OCI-LY1 (cell line): ENCODE measurements around the gene IL31.

Experiments used
- H2AFZ ChIP-seq: fragments of 200-600 bp; sonication (generic), shearing (Covaris generic); 2 replicates; pipeline ENCODE4 v1.6.0; 2014; ENCODE audit warnings: antibody characterized with exemption, mild to moderate bottlenecking, low read length
- H3F3A ChIP-seq: fragments of 200-600 bp; sonication (generic), shearing (Covaris generic); 2 replicates; pipeline ENCODE4 v1.6.0; 2014; ENCODE audit warnings: mild to moderate bottlenecking, antibody characterized with exemption, low read length, moderate library complexity; ENCODE audit not compliant: insufficient read depth
- H3K27ac ChIP-seq: fragments of 200-600 bp; sonication (generic); 2 replicates; pipeline ENCODE4 v1.5.1; 2014; ENCODE audit warnings: low read length, mixed run types, mild to moderate bottlenecking, low read depth; ENCODE audit not compliant: poor library complexity, severe bottlenecking
- H3K27me3 ChIP-seq: fragments of 200-600 bp; sonication (generic); 2 replicates; pipeline ENCODE4 v1.6.0; 2014; ENCODE audit warnings: antibody characterized with exemption, mild to moderate bottlenecking, low read length, moderate library complexity; ENCODE audit not compliant: insufficient read depth
- H3K36me3 ChIP-seq: fragments of 200-600 bp; sonication (generic); 2 replicates; pipeline ENCODE4 v1.6.1; 2014; ENCODE audit warnings: mild to moderate bottlenecking, antibody characterized with exemption, low read length, moderate library complexity, mixed read lengths; ENCODE audit not compliant: insufficient read depth
- H3K4me1 ChIP-seq: fragments of 200-600 bp; sonication (generic); 2 replicates; pipeline ENCODE4 v1.5.1; 2014; ENCODE audit warnings: mild to moderate bottlenecking, low read length, moderate library complexity; ENCODE audit not compliant: insufficient read depth, severe bottlenecking
- H3K4me2 ChIP-seq: fragments of 200-600 bp; sonication (generic), shearing (Covaris generic); 2 replicates; pipeline ENCODE4 v1.6.1; 2014; ENCODE audit warnings: low read length
- H3K4me3 ChIP-seq: fragments of 200-600 bp; sonication (generic); 2 replicates; pipeline ENCODE4 v1.5.1; 2014; ENCODE audit warnings: low read length, low read depth, mild to moderate bottlenecking, mixed read lengths; ENCODE audit not compliant: poor library complexity, severe bottlenecking
- H3K79me2 ChIP-seq: fragments of 200-600 bp; shearing (Covaris generic); 2 replicates; pipeline ENCODE4 v1.6.1; 2016; ENCODE audit warnings: mixed run types, low read length, mixed read lengths; ENCODE audit not compliant: insufficient read depth
- H3K9ac ChIP-seq: fragments of 200-600 bp; sonication (generic), shearing (Covaris generic); 2 replicates; pipeline ENCODE4 v1.6.1; 2014; ENCODE audit warnings: mild to moderate bottlenecking, low read length, mixed read lengths
- H3K9me2 ChIP-seq: fragments of 200-600 bp; sonication (generic), shearing (Covaris generic); 2 replicates; pipeline ENCODE4 v1.6.1; 2014; ENCODE audit warnings: low read depth, mild to moderate bottlenecking, low read length, mixed read lengths
- H3K9me3 ChIP-seq: fragments of 200-600 bp; shearing (Covaris generic); 2 replicates; pipeline ENCODE4 v1.6.1; 2014; ENCODE audit warnings: low read length, mixed read lengths
- H4K20me1 ChIP-seq: fragments of 200-600 bp; sonication (generic), shearing (Covaris generic); 2 replicates; pipeline ENCODE4 v1.6.0; 2016; ENCODE audit warnings: mild to moderate bottlenecking, low read length; ENCODE audit not compliant: insufficient read depth
- CTCF ChIP-seq: fragments of 200-600 bp; sonication (generic), shearing (Covaris generic); IDR thresholded peaks from 2 replicates; pipeline ENCODE4 v1.5.1; 2017; ENCODE audit warnings: mild to moderate bottlenecking, antibody characterized with exemption, low read length, moderate library complexity, mixed read lengths
- EZH2 ChIP-seq: fragments of 200-600 bp; sonication (generic), shearing (Covaris generic); IDR thresholded peaks from 2 replicates; pipeline ENCODE4 v1.8.0; 2017; ENCODE audit warnings: borderline replicate concordance, mixed run types, mild to moderate bottlenecking, antibody characterized with exemption, low read length, moderate library complexity, mixed read lengths

IL31 gene

GRCh38 chr12:122128481-122128880, 45.5 kb downstream of the IL31 start:
- H3K36me3 ChIP-seq, result peaks cover 20% of the 10 kb centered on the region; the same call in 1 of the 2 replicates
- TF ChIP-seq CTCF (no peak), EZH2 (no peak)
- no peak overlapping the region for H3K9ac ChIP-seq
- H3K4me1 ChIP-seq, result peaks cover 20% of the 10 kb centered on the region
- no peaks in the 10 kb centered on the region for H4K20me1 ChIP-seq
- H3K4me2 ChIP-seq, result no peak overlapping the region
- no peaks in the 10 kb centered on the region for H3K9me2 ChIP-seq
- H3F3A ChIP-seq, result no peaks in the 10 kb centered on the region
- H3K9me3 ChIP-seq, result no peaks in the 10 kb centered on the region
- no peak overlapping the region for H3K27ac ChIP-seq
- H3K27me3 ChIP-seq, result no peaks in the 10 kb centered on the region
- no peak overlapping the region for H2AFZ ChIP-seq
- no peaks in the 10 kb centered on the region for H3K79me2 ChIP-seq
- no peak overlapping the region for H3K4me3 ChIP-seq

DNA sequence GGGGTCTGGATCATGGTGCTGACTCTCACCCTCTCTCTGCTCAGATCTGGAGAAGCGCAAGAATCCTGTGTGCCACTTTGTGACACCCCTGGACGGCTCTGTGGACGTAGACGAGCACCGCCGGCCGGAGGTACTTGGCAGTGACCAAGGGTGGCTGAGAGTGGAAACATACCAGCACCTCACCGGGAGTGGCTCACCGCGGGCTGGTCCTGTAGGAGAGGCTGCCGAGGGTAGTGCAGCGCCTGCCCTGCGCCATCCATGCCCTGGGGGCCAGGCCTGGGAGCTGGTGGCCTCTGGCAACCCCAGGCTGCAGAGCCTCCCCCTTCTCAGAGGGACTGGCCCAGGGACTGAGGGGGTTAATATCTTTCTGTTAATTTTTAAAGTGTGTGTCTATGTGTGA, 46.2 kb downstream of the IL31 start:
- no peak overlapping the region for H2AFZ ChIP-seq
- no peak overlapping the region for H3K27ac ChIP-seq
- H3K9me2 ChIP-seq, result no peaks in the 10 kb centered on the region
- H3K4me2 ChIP-seq, result no peak overlapping the region
- H3K9me3 ChIP-seq, result no peaks in the 10 kb centered on the region
- peaks cover 26% of the 10 kb centered on the region for H3K4me1 ChIP-seq
- no peaks in the 10 kb centered on the region for H4K20me1 ChIP-seq
- no peak overlapping the region for H3K4me3 ChIP-seq
- no peaks in the 10 kb centered on the region for H3F3A ChIP-seq
- no peak overlapping the region for H3K9ac ChIP-seq
- TF ChIP-seq EZH2, result no peak
- TF ChIP-seq CTCF, result no peak
- peaks cover 19% of the 10 kb centered on the region; the same call in 1 of the 2 replicates for H3K36me3 ChIP-seq
- H3K79me2 ChIP-seq, result no peaks in the 10 kb centered on the region
- H3K27me3 ChIP-seq, result no peaks in the 10 kb centered on the region

DNA sequence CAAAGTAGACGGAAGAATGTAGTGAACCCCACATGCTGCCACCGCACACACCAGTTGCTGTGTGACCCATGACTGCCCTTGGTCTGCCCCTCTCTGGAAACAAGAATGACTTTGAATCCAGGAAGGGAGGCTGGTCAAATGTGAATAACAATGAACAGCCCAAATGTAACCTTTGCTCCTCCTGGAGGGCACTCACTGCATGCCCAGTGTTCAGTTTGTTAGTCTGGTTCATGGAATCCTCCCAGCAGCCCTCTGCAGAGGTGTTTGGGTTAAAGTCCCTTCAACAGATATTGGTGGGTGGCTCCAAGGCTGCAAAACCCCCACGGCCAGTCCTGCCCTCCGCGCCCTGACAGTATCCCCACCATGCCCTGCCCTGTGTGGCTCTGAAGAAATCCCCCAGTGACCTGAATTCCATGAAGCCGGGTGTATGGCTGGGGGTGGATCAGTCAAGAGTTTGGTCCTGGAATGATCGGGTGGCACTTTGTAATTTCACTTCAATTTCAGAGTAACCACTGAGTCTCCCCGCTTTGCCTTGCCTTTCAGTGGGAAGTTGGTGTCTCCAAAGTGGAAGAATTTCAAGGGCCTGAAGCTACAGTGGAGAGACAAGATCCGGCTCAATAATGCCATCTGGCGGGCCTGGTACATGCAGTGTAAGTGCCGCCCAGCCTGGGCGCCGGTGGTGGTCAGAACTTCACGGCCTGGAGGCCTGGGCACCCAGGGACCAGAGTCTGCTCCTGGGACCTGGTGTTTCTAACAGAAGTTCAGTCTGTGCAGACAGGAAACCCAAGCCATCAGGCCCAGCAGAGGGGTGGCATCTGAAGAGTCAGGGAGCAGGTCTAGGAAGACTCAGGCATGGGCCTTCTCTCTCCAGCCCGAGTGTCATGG, 47.1 kb downstream of the IL31 start:
- H3K36me3 ChIP-seq, result peaks cover 15% of the 10 kb centered on the region; the same call in 1 of the 2 replicates
- no peak overlapping the region for H3K4me2 ChIP-seq
- H3K9ac ChIP-seq, result no peak overlapping the region
- H3F3A ChIP-seq, result no peaks in the 10 kb centered on the region
- no peaks in the 10 kb centered on the region for H4K20me1 ChIP-seq
- no peak overlapping the region for H3K27ac ChIP-seq
- no peak overlapping the region for H2AFZ ChIP-seq
- H3K4me3 ChIP-seq, result no peak overlapping the region
- no peaks in the 10 kb centered on the region for H3K9me2 ChIP-seq
- H3K4me1 ChIP-seq, result peaks cover 27% of the 10 kb centered on the region
- TF ChIP-seq EZH2 (no peak), CTCF (peak; percentile 51; the same call in 1 of the 2 replicates)
- no peaks in the 10 kb centered on the region for H3K79me2 ChIP-seq
- no peaks in the 10 kb centered on the region for H3K9me3 ChIP-seq
- no peaks in the 10 kb centered on the region for H3K27me3 ChIP-seq
